ENCODE data around the gene PRR12. TPM values are rescaled to one million over a fixed set of nuclear protein-coding genes. Genes with fewer than 3 reads are reported as not detected.

PRR12 gene
- polyA plus RNA-seq, 1 donor (not counting 4 experiments of a cell fraction or from before 2014, with no cell fraction given) = 0.35 TPM

- Histone ChIP-seq H3K9ac (ENCODE audit: control insufficient read depth, extremely low read depth, insufficient read depth, low read length) (no peak overlapping the region), H3K27ac (ENCODE audit: control insufficient read depth, insufficient read depth, low read length) (no peak overlapping the region), H4K20me1 (ENCODE audit: control insufficient read depth, extremely low read depth, insufficient read depth, low read length) (no peaks in the 10 kb centered on the region), H2AFZ (ENCODE audit: control insufficient read depth, low read length) (no peak overlapping the region), H3K27me3 (ENCODE audit: control insufficient read depth, extremely low read depth, insufficient read depth, low read length) (no peaks in the 10 kb centered on the region), H3K4me1 (ENCODE audit: control insufficient read depth, extremely low read depth, insufficient read depth, low read length) (no peaks in the 10 kb centered on the region), H3K36me3 (ENCODE audit: control insufficient read depth in 2 of 2, extremely low read depth in 1 of 2, insufficient read depth in 2 of 2, low read length in 2 of 2) (peaks cover 0 to 1% of the 10 kb centered on the region in 2 experiments), H3K79me2 (ENCODE audit: control insufficient read depth, insufficient read depth, low read length) (peaks cover 26% of the 10 kb centered on the region), H3K4me2 (ENCODE audit: control insufficient read depth, extremely low read depth, insufficient read depth, low read depth, low read length) (no peak overlapping the region), H3K4me3 (ENCODE audit: control insufficient read depth in 2 of 3, extremely low read depth in 1 of 3, insufficient read depth in 2 of 3, low read depth in 1 of 3, low read length in 3 of 3) (no peak overlapping the region), H3K9me1 (ENCODE audit: control insufficient read depth, extremely low read depth, insufficient read depth, low read length) (no peaks in the 10 kb centered on the region), H3K9me3 (ENCODE audit: control insufficient read depth, low read depth, low read length) (no peaks in the 10 kb centered on the region)
- TF ChIP-seq EZH2 (IDR thresholded peaks at IDR 0.05; ENCODE audit: low read length) = no peak
- TF ChIP-seq, protein P1, sequence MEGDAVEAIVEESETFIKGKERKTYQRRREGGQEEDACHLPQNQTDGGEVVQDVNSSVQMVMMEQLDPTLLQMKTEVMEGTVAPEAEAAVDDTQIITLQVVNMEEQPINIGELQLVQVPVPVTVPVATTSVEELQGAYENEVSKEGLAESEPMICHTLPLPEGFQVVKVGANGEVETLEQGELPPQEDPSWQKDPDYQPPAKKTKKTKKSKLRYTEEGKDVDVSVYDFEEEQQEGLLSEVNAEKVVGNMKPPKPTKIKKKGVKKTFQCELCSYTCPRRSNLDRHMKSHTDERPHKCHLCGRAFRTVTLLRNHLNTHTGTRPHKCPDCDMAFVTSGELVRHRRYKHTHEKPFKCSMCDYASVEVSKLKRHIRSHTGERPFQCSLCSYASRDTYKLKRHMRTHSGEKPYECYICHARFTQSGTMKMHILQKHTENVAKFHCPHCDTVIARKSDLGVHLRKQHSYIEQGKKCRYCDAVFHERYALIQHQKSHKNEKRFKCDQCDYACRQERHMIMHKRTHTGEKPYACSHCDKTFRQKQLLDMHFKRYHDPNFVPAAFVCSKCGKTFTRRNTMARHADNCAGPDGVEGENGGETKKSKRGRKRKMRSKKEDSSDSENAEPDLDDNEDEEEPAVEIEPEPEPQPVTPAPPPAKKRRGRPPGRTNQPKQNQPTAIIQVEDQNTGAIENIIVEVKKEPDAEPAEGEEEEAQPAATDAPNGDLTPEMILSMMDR (optimal IDR thresholded peaks at IDR 0.05 in 1 of 3, IDR thresholded peaks at IDR 0.05 in 1 of 3, conservative IDR thresholded peaks at IDR 0.05 in 1 of 3; ENCODE audit: extremely low read depth in 1 of 3, insufficient read depth in 2 of 3, low read length in 3 of 3) = no peak
- DNase-seq (ENCODE audit: low read depth, low spot score) (no peak), FAIRE-seq (no peak)
- dilution Hi-C loops (cut with MboI; ENCODE audit: extremely low pct_ligation_motif_present, low sequenced_read_pairs) = no loop called here
These were observed 26.4 kb upstream of the PRR12 start for GRCh38 chr19:49564616-49565045.

DNA sequence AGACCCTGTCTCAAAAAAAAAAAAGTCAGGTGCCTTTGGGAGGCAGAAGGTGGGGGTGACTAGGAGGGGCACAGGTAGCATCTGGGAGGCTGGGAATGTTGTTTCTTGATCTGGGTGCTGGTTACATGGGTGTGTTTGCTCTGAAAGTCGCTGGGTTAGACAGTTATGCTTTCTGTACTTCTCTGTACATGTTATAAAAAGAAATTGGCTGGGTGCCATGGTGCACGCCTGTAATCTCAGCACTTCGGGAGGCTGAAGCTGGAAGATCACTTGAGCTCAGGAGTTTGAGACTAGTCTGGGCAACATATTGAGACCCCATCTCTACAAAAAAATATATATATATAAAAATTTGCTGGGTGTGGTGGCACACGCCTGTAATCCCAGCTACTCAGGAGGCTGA is 25.7 kb upstream of the PRR12 start:
- DNase-seq (ENCODE audit: low read depth, low spot score) (no peak), FAIRE-seq (no peak)
- dilution Hi-C loops (cut with MboI; ENCODE audit: extremely low pct_ligation_motif_present, low sequenced_read_pairs) = no loop called here
- Histone ChIP-seq H3K9me1 (ENCODE audit: control insufficient read depth, extremely low read depth, insufficient read depth, low read length) (no peaks in the 10 kb centered on the region), H4K20me1 (ENCODE audit: control insufficient read depth, extremely low read depth, insufficient read depth, low read length) (no peaks in the 10 kb centered on the region), H3K27ac (ENCODE audit: control insufficient read depth, insufficient read depth, low read length) (no peak overlapping the region), H3K4me1 (ENCODE audit: control insufficient read depth, extremely low read depth, insufficient read depth, low read length) (no peaks in the 10 kb centered on the region), H3K4me2 (ENCODE audit: control insufficient read depth, extremely low read depth, insufficient read depth, low read depth, low read length) (no peak overlapping the region), H3K36me3 (ENCODE audit: control insufficient read depth in 2 of 2, extremely low read depth in 1 of 2, insufficient read depth in 2 of 2, low read length in 2 of 2) (peaks cover 0 to 1% of the 10 kb centered on the region in 2 experiments), H3K4me3 (ENCODE audit: control insufficient read depth in 2 of 3, extremely low read depth in 1 of 3, insufficient read depth in 2 of 3, low read depth in 1 of 3, low read length in 3 of 3) (no peak overlapping the region), H3K79me2 (ENCODE audit: control insufficient read depth, insufficient read depth, low read length) (peaks cover 28% of the 10 kb centered on the region), H3K27me3 (ENCODE audit: control insufficient read depth, extremely low read depth, insufficient read depth, low read length) (no peaks in the 10 kb centered on the region), H3K9me3 (ENCODE audit: control insufficient read depth, low read depth, low read length) (no peaks in the 10 kb centered on the region), H3K9ac (ENCODE audit: control insufficient read depth, extremely low read depth, insufficient read depth, low read length) (no peak overlapping the region), H2AFZ (ENCODE audit: control insufficient read depth, low read length) (no peak overlapping the region)
- TF ChIP-seq, protein P1 (optimal IDR thresholded peaks at IDR 0.05 in 1 of 3, IDR thresholded peaks at IDR 0.05 in 1 of 3, conservative IDR thresholded peaks at IDR 0.05 in 1 of 3; ENCODE audit: extremely low read depth in 1 of 3, insufficient read depth in 2 of 3, low read length in 3 of 3) = no peak
- no peak for TF ChIP-seq EZH2 (IDR thresholded peaks at IDR 0.05; ENCODE audit: low read length)

All from keratinocyte (primary cell).